Activated B cell treated with CpG ODN at 0.5 μM for 24 hours (primary cell): Measurements from ENCODE around the gene FHIT. TPM values are rescaled to one million over a fixed set of nuclear protein-coding genes. Genes with fewer than 3 reads are reported as not detected.

Experiments used
- ATAC-seq: fragments of 200-7000 bp; cut with Tn5 transposase; one replicate; pipeline ENCODE4 v1.10.0; 2021; ENCODE audit warnings: low read depth, mild to moderate bottlenecking, moderate library complexity
- CTCF ChIA-PET: fragments of 350-600 bp; sonication (Branson Sonifier 250); formaldehyde crosslinking; loops from one replicate; lab custom pipeline; 2021; ENCODE audit warnings: antibody characterized with exemption; lab: Charles Lee
- POLR2A ChIA-PET: fragments of 350-600 bp; sonication (Branson Sonifier 250); formaldehyde crosslinking; loops from one replicate; lab custom pipeline; 2021; ENCODE audit warnings: antibody characterized with exemption; lab: Charles Lee
- DNase-seq: peaks from one replicate; pipeline ENCODE4 v3.0.0; 2022
- H3K27ac Mint-ChIP-seq: one replicate; pipeline ENCODE4 v1.8.0; 2020; ENCODE audit warnings: mixed read lengths
- H3K27me3 Mint-ChIP-seq: one replicate; pipeline ENCODE4 v1.8.0; 2021; ENCODE audit warnings: mixed read lengths
- H3K36me3 Mint-ChIP-seq: one replicate; pipeline ENCODE4 v1.8.0; 2021; ENCODE audit warnings: low read depth, mixed read lengths
- H3K4me1 Mint-ChIP-seq: one replicate; pipeline ENCODE4 v1.8.0; 2021; ENCODE audit warnings: mixed read lengths
- H3K4me3 Mint-ChIP-seq: one replicate; pipeline ENCODE4 v1.8.0; 2020; ENCODE audit warnings: mild to moderate bottlenecking, mixed read lengths
- H3K9me3 Mint-ChIP-seq: one replicate; pipeline ENCODE4 v1.8.0; 2020; ENCODE audit warnings: mixed read lengths
- CTCF ChIP-seq: fragments of 200-600 bp; IDR thresholded peaks from one replicate; pipeline ENCODE4 v1.8.0; 2022; ENCODE audit warnings: antibody characterized with exemption, mild to moderate bottlenecking
- intact Hi-C: fragments of 100-400 bp; cut with micrococcal nuclease; formaldehyde crosslinking; loops from one replicate; pipeline ENCODE4 v1.15.1; 2024
- total RNA-seq: library from RNA; stranded (reverse); gene quantifications from 2 replicates; pipeline ENCODE4 v1.2.3, GENCODE V29; 2022

Gene FHIT
- total RNA-seq, 1 donor from 2014 or later: 5.5 TPM

GRCh38 chr3:60344340-60344739, 906.9 kb downstream of the FHIT start:
- CTCF ChIA-PET: no interaction called here
- Mint-ChIP-seq H3K9me3 (no peaks in the 10 kb centered on the region), H3K36me3 (no peaks in the 10 kb centered on the region), H3K4me3 (no peak overlapping the region), H3K27me3 (no peaks in the 10 kb centered on the region), H3K27ac (no peak overlapping the region), H3K4me1 (no peaks in the 10 kb centered on the region)
- no peak for DNase-seq
- no peak for ATAC-seq
- no peak for TF ChIP-seq CTCF
- intact Hi-C loops: no loop called here
- POLR2A ChIA-PET: no interaction called here

- H3K4me1 Mint-ChIP-seq: no peaks in the 10 kb centered on the region
- ATAC-seq (no peak), DNase-seq (no peak)
- POLR2A ChIA-PET: no interaction called here
- no peak overlapping the region for H3K27ac Mint-ChIP-seq
- CTCF ChIA-PET: no interaction called here
- H3K9me3 Mint-ChIP-seq: no peaks in the 10 kb centered on the region
- H3K27me3 Mint-ChIP-seq: no peaks in the 10 kb centered on the region
- intact Hi-C loops: no loop called here
- no peaks in the 10 kb centered on the region for H3K36me3 Mint-ChIP-seq
- TF ChIP-seq CTCF: no peak
- no peak overlapping the region for H3K4me3 Mint-ChIP-seq
Observed at GRCh38 chr3:60343831-60344230, 907.4 kb downstream of the FHIT start.

GRCh38 chr3:60339304-60339703, 911.9 kb downstream of the FHIT start:
- Mint-ChIP-seq H3K9me3 (no peaks in the 10 kb centered on the region), H3K27me3 (no peaks in the 10 kb centered on the region), H3K27ac (no peak overlapping the region), H3K36me3 (no peaks in the 10 kb centered on the region), H3K4me3 (no peak overlapping the region), H3K4me1 (no peaks in the 10 kb centered on the region)
- TF ChIP-seq CTCF: no peak
- DNase-seq (no peak), ATAC-seq (no peak)
- CTCF ChIA-PET: no interaction called here
- POLR2A ChIA-PET: no interaction called here
- intact Hi-C loops: no loop called here

GRCh38 chr3:60337421-60337820, 913.8 kb downstream of the FHIT start:
- Mint-ChIP-seq H3K27me3 (no peaks in the 10 kb centered on the region), H3K4me1 (peaks cover 4% of the 10 kb centered on the region)

GRCh38 chr3:60336061-60336460, 915.2 kb downstream of the FHIT start:
- H3K9me3 Mint-ChIP-seq: no peaks in the 10 kb centered on the region
- H3K4me3 Mint-ChIP-seq: no peak overlapping the region
- DNase-seq (no peak), ATAC-seq (no peak)
- POLR2A ChIA-PET: no interaction called here
- CTCF ChIA-PET: no interaction called here
- no peaks in the 10 kb centered on the region for H3K27me3 Mint-ChIP-seq
- H3K27ac Mint-ChIP-seq: no peak overlapping the region
- H3K36me3 Mint-ChIP-seq: no peaks in the 10 kb centered on the region
- H3K4me1 Mint-ChIP-seq: peaks cover 4% of the 10 kb centered on the region
- intact Hi-C loops: no loop called here
- TF ChIP-seq CTCF: no peak

More at GRCh38 chr3:60337421-60337820, 913.8 kb downstream of the FHIT start:
- POLR2A ChIA-PET: no interaction called here
- TF ChIP-seq CTCF: no peak
- no peaks in the 10 kb centered on the region for H3K36me3 Mint-ChIP-seq
- CTCF ChIA-PET: no interaction called here
- H3K9me3 Mint-ChIP-seq: no peaks in the 10 kb centered on the region
- H3K27ac Mint-ChIP-seq: no peak overlapping the region
- no peak overlapping the region for H3K4me3 Mint-ChIP-seq
- DNase-seq (no peak), ATAC-seq (no peak)
- intact Hi-C loops: no loop called here
